Activated CD4-positive, alpha-beta T cell treated with anti-CD3 and anti-CD28 coated beads for 4 hours (primary cell): ENCODE measurements around the gene SYNE4.
"Not testable (repeated sequence)": the region's sequence is repeated elsewhere in the genome, so short reads cannot be mapped to it uniquely, and the experiment has no call there.

Experiments used
- DNase-seq, 2 donors: peaks; one replicate each; pipeline ENCODE4 v3.0.0-alpha.2; 2020

The SYNE4 gene, protein sequence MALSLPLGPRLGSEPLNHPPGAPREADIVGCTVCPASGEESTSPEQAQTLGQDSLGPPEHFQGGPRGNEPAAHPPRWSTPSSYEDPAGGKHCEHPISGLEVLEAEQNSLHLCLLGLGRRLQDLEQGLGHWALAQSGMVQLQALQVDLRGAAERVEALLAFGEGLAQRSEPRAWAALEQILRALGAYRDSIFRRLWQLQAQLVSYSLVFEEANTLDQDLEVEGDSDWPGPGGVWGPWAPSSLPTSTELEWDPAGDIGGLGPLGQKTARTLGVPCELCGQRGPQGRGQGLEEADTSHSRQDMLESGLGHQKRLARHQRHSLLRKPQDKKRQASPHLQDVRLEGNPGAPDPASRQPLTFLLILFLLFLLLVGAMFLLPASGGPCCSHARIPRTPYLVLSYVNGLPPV

GRCh38 chr19:36008336-36008978 lies at the start of gene SYNE4:
Gene SYNE4, minus strand, starts transcription at chr19:36008813. Its CDS starts 132 bp downstream, at chr19:36008681.
- DNase-seq: no peak

- DNase-seq: peak; percentile 93 to 94
Observed at GRCh38 chr19:36054733-36055686, 46.4 kb upstream of the SYNE4 start, which contains the start of gene WDR62. Gene WDR62, plus strand, starts transcription at chr19:36054897. Its CDS starts 75 bp downstream, at chr19:36054972.

GRCh38 chr19:36054119-36054732 lies 45.6 kb upstream of the SYNE4 start, which contains the start of gene THAP8:
Gene THAP8, minus strand, starts transcription at chr19:36054285. Its CDS starts 68 bp downstream, at chr19:36054217.
- peak; percentile 100 for DNase-seq

DNA sequence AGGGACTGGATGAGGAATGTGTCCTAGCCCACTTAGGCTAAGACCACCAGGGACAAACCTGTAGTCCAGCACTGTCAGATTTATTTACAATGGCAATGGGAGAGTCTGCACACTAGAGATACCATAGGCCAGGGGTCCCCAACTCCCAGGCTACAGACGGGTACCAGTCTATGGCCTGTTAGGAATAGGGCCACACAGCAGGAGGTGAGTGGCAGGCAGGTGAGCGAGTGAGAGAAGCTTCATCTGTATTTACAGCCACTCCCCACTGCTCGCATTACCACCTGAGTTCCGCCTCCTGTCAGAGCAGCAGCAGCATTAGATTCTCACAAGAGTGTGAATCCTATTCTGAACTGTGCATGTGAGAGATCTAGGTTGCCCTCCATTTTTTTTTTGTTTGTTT lies 43.0 kb upstream of the SYNE4 start:
- DNase-seq: no peak

GRCh38 chr19:36051236-36051635 lies 42.6 kb upstream of the SYNE4 start:
- DNase-seq: no peak

DNA sequence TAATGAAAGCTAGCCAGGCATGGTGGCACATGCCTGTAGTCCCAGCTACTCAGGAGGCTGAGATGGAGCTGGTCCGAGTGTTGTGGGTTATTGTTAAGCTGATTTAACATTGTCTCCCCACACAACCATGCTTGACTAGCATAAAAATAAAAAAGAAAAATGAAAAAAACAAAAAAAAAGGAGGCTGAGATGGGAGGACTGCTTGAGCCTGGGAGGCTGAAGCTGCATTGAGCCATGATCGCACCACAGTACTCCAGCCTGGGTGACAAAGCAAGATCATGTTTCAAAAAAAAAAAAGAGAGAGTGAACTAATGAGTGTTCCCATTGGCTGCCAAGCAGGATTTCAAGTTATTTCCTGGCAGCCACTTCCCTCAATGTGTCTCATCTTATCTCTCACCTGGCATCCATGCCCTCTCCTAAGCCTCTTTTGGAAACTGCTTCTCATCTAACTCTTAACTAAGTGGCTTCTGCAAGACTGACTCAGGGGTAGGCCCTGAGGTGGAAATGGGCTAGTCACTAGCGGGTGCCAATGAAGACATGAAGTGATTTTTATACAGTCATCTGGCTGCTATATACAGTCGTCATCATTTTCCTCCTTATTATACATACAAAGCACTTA lies 40.6 kb upstream of the SYNE4 start:
- DNase-seq: no peak

GRCh38 chr19:36047835-36048234 lies 39.2 kb upstream of the SYNE4 start:
- DNase-seq: no peak

- no peak for DNase-seq
Observed at GRCh38 chr19:36046443-36047050, 37.9 kb upstream of the SYNE4 start.

- no peak for DNase-seq
Observed at GRCh38 chr19:36043952-36044351, 35.3 kb upstream of the SYNE4 start.

DNA sequence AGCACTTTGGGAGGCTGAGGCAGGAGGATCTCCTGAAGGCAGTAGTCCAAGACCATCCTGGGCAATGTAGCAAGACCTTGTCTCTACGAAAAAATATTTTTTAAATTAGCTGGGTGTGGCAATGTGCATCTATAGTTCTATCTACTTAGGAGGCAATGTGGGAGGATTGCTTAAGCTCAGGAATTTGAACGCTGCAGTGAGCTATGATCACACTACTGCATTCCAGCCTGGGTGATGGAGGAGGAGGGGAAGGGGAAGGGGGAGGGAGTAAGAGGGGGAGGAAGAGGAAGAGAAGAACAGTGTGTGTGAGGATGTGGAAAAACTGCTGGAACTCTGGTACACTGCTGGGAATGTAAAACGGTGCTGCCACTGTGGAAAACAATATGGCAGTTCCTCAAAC lies 33.2 kb upstream of the SYNE4 start:
- DNase-seq: no peak

- DNase-seq: not testable (repeated sequence)
Observed at GRCh38 chr19:36041092-36041491, 32.5 kb upstream of the SYNE4 start.

DNA sequence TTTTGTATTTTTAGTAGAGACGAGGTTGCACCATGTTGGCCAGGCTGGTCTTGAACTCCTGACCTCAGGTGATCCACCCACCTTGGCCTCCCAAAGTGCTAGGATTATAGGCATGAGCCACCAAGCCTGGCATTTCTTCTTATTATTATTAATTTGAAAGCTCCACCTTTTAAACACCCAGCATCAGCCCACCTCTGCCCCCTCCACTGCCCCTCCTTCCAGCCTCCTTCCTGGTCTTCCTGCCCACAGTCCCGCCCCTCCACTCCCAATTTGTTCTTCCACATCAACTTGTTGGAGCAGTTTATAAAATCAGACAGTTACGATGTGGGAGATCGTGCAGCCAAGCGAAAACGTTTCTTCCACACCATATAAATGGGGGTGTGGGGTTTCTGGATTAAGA lies 31.9 kb upstream of the SYNE4 start:
- DNase-seq: no peak

GRCh38 chr19:36032251-36033104 lies 23.9 kb upstream of the SYNE4 start, which contains the start of gene CLIP3:
Gene CLIP3, minus strand, starts transcription at chr19:36032873. Its CDS starts 516 bp downstream, at chr19:36032357.
- DNase-seq: peak; percentile 33 to 45

GRCh38 chr19:36031308-36031707 lies 22.7 kb upstream of the SYNE4 start:
- DNase-seq: no peak

- DNase-seq: no peak
Observed at GRCh38 chr19:36030264-36031148, 21.9 kb upstream of the SYNE4 start.

DNA sequence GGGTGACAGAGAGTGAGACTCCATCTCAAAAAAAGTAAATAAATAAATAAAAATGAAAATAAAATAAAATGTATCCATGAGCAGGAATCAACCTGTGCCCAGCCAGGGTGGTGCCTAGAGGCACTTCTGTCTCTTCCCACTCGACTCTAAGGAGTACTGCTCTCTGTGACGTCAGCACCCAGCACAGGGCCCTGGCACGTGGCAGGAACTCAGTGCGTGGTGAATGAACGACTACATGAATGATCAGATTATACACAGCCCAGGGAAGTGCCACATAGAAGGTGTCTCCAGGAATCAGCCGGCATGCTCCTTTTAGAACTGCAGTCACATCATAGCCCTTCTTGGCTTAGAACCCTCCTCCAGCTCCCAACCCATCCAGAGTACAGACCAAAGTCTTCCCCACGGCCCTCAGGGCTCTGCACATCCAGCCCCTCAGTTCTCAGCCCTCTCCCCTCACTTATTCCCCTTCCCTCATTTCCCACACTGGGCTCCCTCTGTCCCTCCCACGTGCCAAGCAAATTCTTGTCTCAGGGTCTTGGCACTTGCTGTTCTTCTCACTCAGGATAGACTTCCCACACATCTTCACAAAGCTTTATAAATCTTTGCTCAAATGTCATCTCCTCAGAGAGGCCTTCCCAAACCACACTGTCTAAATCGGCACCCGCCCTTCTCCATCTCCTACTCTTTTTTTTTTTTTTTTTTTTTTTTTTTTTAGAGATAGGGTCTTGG lies 19.9 kb upstream of the SYNE4 start:
- DNase-seq: no peak

- DNase-seq: no peak
Observed at GRCh38 chr19:36027696-36028095, 19.1 kb upstream of the SYNE4 start.

GRCh38 chr19:36026091-36026876 lies 17.7 kb upstream of the SYNE4 start:
- no peak for DNase-seq
